Measurements from ENCODE around the gene ANKRD65. TPM values are rescaled to one million over a fixed set of nuclear protein-coding genes. Genes with fewer than 3 reads are reported as not detected.

ANKRD65 gene
- total and polyA plus RNA-seq, 2 donors (not counting 3 experiments of a cell fraction or from before 2014, with no cell fraction given) = 0.15 to 0.38 TPM

GRCh38 chr1:1425753-1426495 lies 4.8 kb upstream of the ANKRD65 start:
- no TSS peak for BruUV-seq (replicated peaks)
- DNase-seq (ENCODE audit: low read depth, low spot score) (no peak), FAIRE-seq (no peak)
- Histone ChIP-seq H3K79me2 (ENCODE audit: control insufficient read depth, insufficient read depth, low read length) (no peaks in the 10 kb centered on the region), H2AFZ (ENCODE audit: low read depth, low read length) (no peak overlapping the region), H3K36me3 (ENCODE audit: control insufficient read depth in 2 of 2, extremely low read depth in 1 of 2, insufficient read depth in 2 of 2, low read length in 2 of 2) (no peaks in the 10 kb centered on the region), H3K27me3 (ENCODE audit: control insufficient read depth in 2 of 2, insufficient read depth in 2 of 2, low read length in 2 of 2) (no peaks in the 10 kb centered on the region), H4K20me1 (replicated peaks; ENCODE audit: control insufficient read depth, extremely low read depth, insufficient read depth, low read length) (no peaks in the 10 kb centered on the region), H3K9me1 (replicated peaks; ENCODE audit: control insufficient read depth, extremely low read depth, insufficient read depth, low read length) (no peaks in the 10 kb centered on the region), H3K4me1 (ENCODE audit: control insufficient read depth, extremely low read depth, insufficient read depth, low read length) (peaks cover 10% of the 10 kb centered on the region), H3K9me3 (replicated peaks; ENCODE audit: control insufficient read depth, insufficient read depth, low read length) (no peaks in the 10 kb centered on the region), H3K9ac (replicated peaks; ENCODE audit: extremely low read depth, insufficient read depth, low read length) (no peak overlapping the region), H3K4me2 (ENCODE audit: insufficient read depth, low read length) (no peak overlapping the region), H3K27ac (ENCODE audit: insufficient read depth, low read depth, low read length) (no peak overlapping the region), H3K4me3 (replicated peaks in 1 of 3; ENCODE audit: insufficient read depth in 1 of 3, low read depth in 1 of 3, low read length in 3 of 3) (no peak overlapping the region)
- CTCF ChIA-PET = interaction anchor here (2.9 kb wide), 1 partner anchor 15 kb away, joined by 8 read pairs; no protein-coding TSS in a partner anchor
- intact Hi-C loops (cut with micrococcal nuclease) = no loop called here
- POLR2A ChIA-PET = no interaction called here
- TF ChIP-seq, protein P1, sequence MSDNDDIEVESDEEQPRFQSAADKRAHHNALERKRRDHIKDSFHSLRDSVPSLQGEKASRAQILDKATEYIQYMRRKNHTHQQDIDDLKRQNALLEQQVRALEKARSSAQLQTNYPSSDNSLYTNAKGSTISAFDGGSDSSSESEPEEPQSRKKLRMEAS (IDR thresholded peaks at IDR 0.05; ENCODE audit: insufficient read depth, insufficient read length) = no peak
- TF ChIP-seq MYC (IDR thresholded peaks at IDR 0.05; ENCODE audit: low read depth, low read length) = no peak
- no peak for TF ChIP-seq FOS (IDR thresholded peaks at IDR 0.05; ENCODE audit: borderline replicate concordance, insufficient read depth, low read length)
- no peak for TF ChIP-seq JUN (IDR thresholded peaks at IDR 0.05; ENCODE audit: borderline replicate concordance, insufficient read depth, insufficient read length, low read depth)
- no peak for TF ChIP-seq EZH2 (IDR thresholded peaks at IDR 0.05; ENCODE audit: borderline replicate concordance, low read depth, low read length, severe bottlenecking)
- no peak for TF ChIP-seq POLR2A (IDR thresholded peaks at IDR 0.05; ENCODE audit: low read depth, low read length)
- TF ChIP-seq POLR2AphosphoS5 (IDR thresholded peaks at IDR 0.05; ENCODE audit: insufficient read depth, low read depth, low read length) = no peak
- no peak for TF ChIP-seq GATA2 (IDR thresholded peaks at IDR 0.05; ENCODE audit: insufficient read depth, insufficient read length, low read depth, low read length)
- no peak for TF ChIP-seq CTCF (IDR thresholded peaks at IDR 0.05; ENCODE audit: extremely low read depth in 1 of 2, insufficient read depth in 1 of 2, low read depth in 1 of 2, low read length in 2 of 2)
- dilution Hi-C loops (cut with MboI; ENCODE audit: extremely low pct_ligation_motif_present, low sequenced_read_pairs) = no loop called here
